Left ventricle myocardium superior (tissue), 1 donor: ENCODE results near the gene MTHFD1L. TPM values are rescaled to one million over a fixed set of nuclear protein-coding genes. Genes with fewer than 3 reads are reported as not detected.
A peak's percentile ranks its signal among the peaks of the same experiment; 100 is the strongest.

Experiments used
- ATAC-seq: fragments of 200-7000 bp; cut with Tn5 transposase; one replicate; pipeline ENCODE4 v1.9.1; 2020; ENCODE audit warnings: mild to moderate bottlenecking, moderate library complexity
- DNase-seq: peaks from one replicate; pipeline ENCODE4 v3.0.0-alpha.2; 2020
- intact Hi-C: fragments of 100-400 bp; cut with micrococcal nuclease; formaldehyde crosslinking; loops from one replicate; pipeline ENCODE4 v1.11.0; 2022
- total RNA-seq: library from RNA; stranded (reverse); fragmentation: NEBNext Ultra II Directional; extraction: Animal tissue kit (Norgen Biotek cat#: 25700); gene quantifications from one replicate; pipeline ENCODE4 v1.2.1, GENCODE V29; 2021
- donor health status: DM: no; HTN: yes; CAD: no; lungs with severe emphysema.

MTHFD1L gene
- total RNA-seq, 1 donor from 2014 or later: 2.4 TPM

- no peak for DNase-seq
- intact Hi-C loops: no loop called here
- no peak for ATAC-seq
Measured at GRCh38 chr6:151005164-151005563, 139.7 kb downstream of the MTHFD1L start.

- DNase-seq (no peak), ATAC-seq (no peak)
- intact Hi-C loops: no loop called here
Measured at GRCh38 chr6:151005896-151006632, 140.6 kb downstream of the MTHFD1L start.

- intact Hi-C loops: no loop called here
- ATAC-seq (no peak), DNase-seq (no peak)
Measured at GRCh38 chr6:151007076-151007475, 141.6 kb downstream of the MTHFD1L start.

- DNase-seq (no peak), ATAC-seq (no peak)
- intact Hi-C loops: no loop called here
Measured at GRCh38 chr6:151007922-151008321, 142.4 kb downstream of the MTHFD1L start.

- intact Hi-C loops: no loop called here
Measured at GRCh38 chr6:151008425-151008824, 142.9 kb downstream of the MTHFD1L start.

GRCh38 chr6:151009576-151009975, 144.1 kb downstream of the MTHFD1L start:
- intact Hi-C loops: no loop called here
- no peak for DNase-seq
- ATAC-seq: no peak

More at GRCh38 chr6:151008425-151008824, 142.9 kb downstream of the MTHFD1L start:
- ATAC-seq: no peak
- no peak for DNase-seq

- intact Hi-C loops: loop anchor here (5.0 kb wide), 2 partner anchors 118 to 312 kb away; no protein-coding TSS in a partner anchor
- DNase-seq: no peak
- ATAC-seq: no peak
Measured at GRCh38 chr6:151010071-151010470, 144.6 kb downstream of the MTHFD1L start.

GRCh38 chr6:151012321-151013294, 147.1 kb downstream of the MTHFD1L start:
- ATAC-seq (no peak), DNase-seq (no peak)
- intact Hi-C loops: loop anchor here (5.0 kb wide), 2 partner anchors 120 to 310 kb away; no protein-coding TSS in a partner anchor

- intact Hi-C loops: loop anchor here (5.0 kb wide), 2 partner anchors 122 to 308 kb away; no protein-coding TSS in a partner anchor
- peak; percentile 62 for DNase-seq
- ATAC-seq: peak; percentile 81
Measured at GRCh38 chr6:151014404-151015100, 149.1 kb downstream of the MTHFD1L start.

GRCh38 chr6:151015101-151015700, 149.7 kb downstream of the MTHFD1L start:
- intact Hi-C loops: no loop called here
- DNase-seq: no peak
- no peak for ATAC-seq

- intact Hi-C loops: no loop called here
- ATAC-seq (no peak), DNase-seq (no peak)
Measured at GRCh38 chr6:151016107-151016506, 150.6 kb downstream of the MTHFD1L start.

GRCh38 chr6:151018046-151018445, 152.5 kb downstream of the MTHFD1L start:
- DNase-seq (no peak), ATAC-seq (no peak)
- intact Hi-C loops: no loop called here

GRCh38 chr6:151018911-151019782, 153.6 kb downstream of the MTHFD1L start:
- ATAC-seq (no peak), DNase-seq (no peak)
- intact Hi-C loops: no loop called here

GRCh38 chr6:151021896-151022295, 156.4 kb downstream of the MTHFD1L start:
- no peak for DNase-seq
- ATAC-seq: peak; percentile 37
- intact Hi-C loops: no loop called here

- intact Hi-C loops: no loop called here
- ATAC-seq (peak; percentile 26), DNase-seq (no peak)
Measured at GRCh38 chr6:151022492-151022891, 157.0 kb downstream of the MTHFD1L start.

- intact Hi-C loops: no loop called here
- ATAC-seq (no peak), DNase-seq (no peak)
Measured at GRCh38 chr6:151023342-151023741, 157.8 kb downstream of the MTHFD1L start.

- intact Hi-C loops: no loop called here
- peak; percentile 57 for ATAC-seq
- no peak for DNase-seq
Measured at GRCh38 chr6:151024597-151024996, 159.1 kb downstream of the MTHFD1L start.

GRCh38 chr6:151025076-151025475, 159.6 kb downstream of the MTHFD1L start:
- intact Hi-C loops: no loop called here
- DNase-seq: peak; percentile 52
- ATAC-seq: peak; percentile 79
